GM19099 (cell line): Measurements from ENCODE around the gene NUDT3.

Experiments
- POLR2A ChIP-seq: IDR thresholded peaks from 3 replicates; pipeline ENCODE4 v1.6.1; 2011; ENCODE audit warnings: low read depth; ENCODE audit not compliant: insufficient read length; ENCODE audit errors: extremely low read depth

The NUDT3 gene

GRCh38 chr6:34298941-34299340 is 93.5 kb downstream of the NUDT3 start:
- TF ChIP-seq POLR2A = no peak

GRCh38 chr6:34295721-34296120 is 96.7 kb downstream of the NUDT3 start:
- TF ChIP-seq POLR2A = no peak

GRCh38 chr6:34292954-34293353 is 99.5 kb downstream of the NUDT3 start:
- TF ChIP-seq POLR2A = no peak

GRCh38 chr6:34289137-34289536 is 103.3 kb downstream of the NUDT3 start:
- TF ChIP-seq POLR2A = no peak

- TF ChIP-seq POLR2A = no peak
Observed at GRCh38 chr6:34288581-34288980, 103.9 kb downstream of the NUDT3 start.

- TF ChIP-seq POLR2A = no peak
Observed at GRCh38 chr6:34285448-34286164, 106.9 kb downstream of the NUDT3 start.

- no peak for TF ChIP-seq POLR2A
Observed at GRCh38 chr6:34284563-34285447, 107.7 kb downstream of the NUDT3 start.

GRCh38 chr6:34281702-34282334 is 110.7 kb downstream of the NUDT3 start:
- no peak for TF ChIP-seq POLR2A

- TF ChIP-seq POLR2A = no peak
Observed at GRCh38 chr6:34280216-34280615, 112.3 kb downstream of the NUDT3 start.

- TF ChIP-seq POLR2A = no peak
Observed at GRCh38 chr6:34278833-34279232, 113.6 kb downstream of the NUDT3 start.

GRCh38 chr6:34277763-34278112 is 114.7 kb downstream of the NUDT3 start:
- no peak for TF ChIP-seq POLR2A

- TF ChIP-seq POLR2A = no peak
Observed at GRCh38 chr6:34276881-34277762, 115.3 kb downstream of the NUDT3 start.

- no peak for TF ChIP-seq POLR2A
Observed at GRCh38 chr6:34276191-34276590, 116.3 kb downstream of the NUDT3 start.

- TF ChIP-seq POLR2A = no peak
Observed at GRCh38 chr6:34275128-34275804, 117.2 kb downstream of the NUDT3 start.
